IMR-90 (cell line): Measurements from ENCODE around the gene KCNAB1. TPM values are rescaled to one million over a fixed set of nuclear protein-coding genes. Genes with fewer than 3 reads are reported as not detected.

Experiments used
- ATAC-seq: fragments of 200-7000 bp; cut with Tn5 transposase; 2 replicates; pipeline ENCODE4 v1.9.1; 2020; ENCODE audit warnings: low read depth, mild to moderate bottlenecking, moderate library complexity
- BruUV-seq: library from RNA; stranded (reverse); fragments of 400-500 nt; replicated peaks from 2 replicates; lab custom pipeline; 2021; lab: Mats Ljungman, UMichigan
- CTCF ChIA-PET: fragments of 300-600 bp; formaldehyde crosslinking; extraction: SDS; loops from one replicate; lab custom pipeline; 2021; ENCODE audit warnings: antibody characterized with exemption; lab: Yijun Ruan, JAX
- POLR2A ChIA-PET: fragments of 300-600 bp; sonication (Branson Sonifier 250); formaldehyde crosslinking; loops from one replicate; lab custom pipeline; 2022; ENCODE audit warnings: antibody characterized with exemption; ENCODE audit not compliant: unreplicated experiment; lab: Charles Lee
- DNase-seq: peaks from one replicate; pipeline ENCODE4 v3.0.0; 2013
- H2AFZ ChIP-seq: replicated peaks from 2 replicates; pipeline ENCODE3; 2013; ENCODE audit warnings: low read length, mild to moderate bottlenecking; ENCODE audit not compliant: poor library complexity
- H2AK5ac ChIP-seq: 2 replicates; pipeline ENCODE4 v1.6.1; 2013; ENCODE audit warnings: low read depth, low read length, inconsistent platforms
- H2AK9ac ChIP-seq: replicated peaks from 2 replicates; pipeline ENCODE3; 2013; ENCODE audit warnings: mild to moderate bottlenecking, low read depth, low read length, moderate library complexity; ENCODE audit not compliant: poor library complexity
- H2BK120ac ChIP-seq: 2 replicates; pipeline ENCODE4 v1.6.1; 2013; ENCODE audit warnings: low read depth, low read length, inconsistent platforms
- H2BK15ac ChIP-seq: 3 replicates; pipeline ENCODE4 v1.6.1; 2013; ENCODE audit warnings: low read depth, low read length, inconsistent platforms
- H2BK20ac ChIP-seq: 2 replicates; pipeline ENCODE4 v1.6.1; 2013; ENCODE audit warnings: low read depth, mild to moderate bottlenecking, inconsistent platforms, low read length, moderate library complexity
- H2BK5ac ChIP-seq: 2 replicates; pipeline ENCODE4 v1.6.1; 2013; ENCODE audit warnings: mild to moderate bottlenecking, low read depth, low read length, inconsistent platforms; ENCODE audit not compliant: poor library complexity, severe bottlenecking
- H3K14ac ChIP-seq: replicated peaks from 2 replicates; pipeline ENCODE4 v1.6.1; 2013; ENCODE audit warnings: low read depth, low read length, inconsistent platforms
- H3K18ac ChIP-seq: 2 replicates; pipeline ENCODE4 v1.6.1; 2013; ENCODE audit warnings: low read depth, low read length, control low read depth
- H3K23ac ChIP-seq: 2 replicates; pipeline ENCODE4 v1.6.1; 2013; ENCODE audit warnings: low read depth, low read length, inconsistent platforms
- H3K27ac ChIP-seq: 2 replicates; pipeline ENCODE4 v1.5.1; 2013; ENCODE audit warnings: mild to moderate bottlenecking, control low read depth, low read length; ENCODE audit not compliant: insufficient read depth
- H3K27me3 ChIP-seq: 2 replicates; pipeline ENCODE4 v1.6.1; 2013; ENCODE audit warnings: low read length; ENCODE audit not compliant: control insufficient read depth, insufficient read depth
- H3K36me3 ChIP-seq: 2 replicates; pipeline ENCODE4 v1.6.1; 2013; ENCODE audit warnings: low read length, mixed read lengths; ENCODE audit not compliant: control insufficient read depth, insufficient read depth
- H3K4ac ChIP-seq: 2 replicates; pipeline ENCODE4 v1.6.1; 2013; ENCODE audit warnings: low read depth, low read length, inconsistent platforms
- H3K4me1 ChIP-seq: 2 replicates; pipeline ENCODE4 v1.6.1; 2013; ENCODE audit warnings: low read length, mixed read lengths; ENCODE audit not compliant: control insufficient read depth, insufficient read depth
- H3K4me2 ChIP-seq: 2 replicates; pipeline ENCODE4 v1.6.1; 2013; ENCODE audit warnings: low read depth, mild to moderate bottlenecking, control low read depth, low read length, moderate library complexity
- H3K4me3 ChIP-seq: 2 replicates; pipeline ENCODE4 v1.5.1; 2013; ENCODE audit warnings: low read depth, mild to moderate bottlenecking, control low read depth, low read length, moderate library complexity; ENCODE audit not compliant: insufficient read depth
- H3K56ac ChIP-seq: 2 replicates; pipeline ENCODE4 v1.6.1; 2013; ENCODE audit warnings: low read length, inconsistent platforms; ENCODE audit not compliant: insufficient read depth; ENCODE audit errors: extremely low read depth
- H3K79me1 ChIP-seq, 2 experiments: 2 replicates each; pipeline ENCODE4 v1.6.1; 2013; ENCODE audit warnings: low read length in 2 of 2, inconsistent platforms in 1 of 2, low read depth in 1 of 2
- H3K9ac ChIP-seq: 2 replicates; pipeline ENCODE4 v1.6.1; 2013; ENCODE audit warnings: low read depth, low read length, control low read depth
- H3K9me1 ChIP-seq: 2 replicates; pipeline ENCODE4 v1.6.1; 2013; ENCODE audit warnings: low read length, inconsistent platforms; ENCODE audit not compliant: insufficient read depth
- H3K9me3 ChIP-seq: 2 replicates; pipeline ENCODE4 v1.6.1; 2013; ENCODE audit warnings: low read length; ENCODE audit not compliant: control insufficient read depth, insufficient read depth
- H4K20me1 ChIP-seq: 2 replicates; pipeline ENCODE4 v1.6.1; 2013; ENCODE audit warnings: low read length, inconsistent platforms; ENCODE audit not compliant: insufficient read depth
- H4K5ac ChIP-seq: 2 replicates; pipeline ENCODE4 v1.6.1; 2013; ENCODE audit warnings: mild to moderate bottlenecking, low read depth, low read length, control low read depth
- H4K8ac ChIP-seq, 2 experiments: 2 replicates each; pipeline ENCODE4 v1.6.1; 2013; ENCODE audit warnings: low read depth in 2 of 2, low read length in 2 of 2, control low read depth in 1 of 2, inconsistent platforms in 1 of 2
- H4K91ac ChIP-seq: 2 replicates; pipeline ENCODE4 v1.6.1; 2013; ENCODE audit warnings: low read depth, low read length, inconsistent platforms; ENCODE audit not compliant: insufficient read depth
- CEBPB ChIP-seq: IDR thresholded peaks from 2 replicates; pipeline ENCODE4 v1.6.1; 2012; ENCODE audit warnings: low read depth, low read length, improper control_type of control experiment
- CHD1 ChIP-seq: IDR thresholded peaks from 2 replicates; pipeline ENCODE4 v1.6.1; 2012; ENCODE audit warnings: low read depth, low read length, improper control_type of control experiment
- FOS ChIP-seq: fragments of 150-350 bp; IDR thresholded peaks from 2 replicates; pipeline ENCODE4 v1.6.1; 2016; ENCODE audit warnings: low read depth, low read length
- MAFK ChIP-seq: IDR thresholded peaks from 2 replicates; pipeline ENCODE4 v1.6.1; 2012; ENCODE audit warnings: low read depth, low read length, improper control_type of control experiment
- MAZ ChIP-seq: IDR thresholded peaks from 2 replicates; pipeline ENCODE4 v1.6.1; 2012; ENCODE audit warnings: low read depth, mild to moderate bottlenecking, low read length, improper control_type of control experiment, moderate library complexity, borderline replicate concordance
- RAD21 ChIP-seq: IDR thresholded peaks from 2 replicates; pipeline ENCODE4 v1.6.1; 2012; ENCODE audit warnings: low read length, improper control_type of control experiment
- RFX5 ChIP-seq: IDR thresholded peaks from 2 replicates; pipeline ENCODE4 v1.8.0; 2012; ENCODE audit warnings: low read depth, mild to moderate bottlenecking, low read length, moderate library complexity
- WGBS, 2 experiments: methylation state at CpG; one replicate each; pipeline versions ENCODE4 v1.1.5 to v1.1.7; 2013; ENCODE audit warnings: missing lambda C conversion rate in 2 of 2; ENCODE audit not compliant: insufficient read length in 1 of 2; ENCODE audit errors: extremely low coverage in 2 of 2; 5-methylcytosine and 5-hydroxymethylcytosine counted together
- dilution Hi-C: fragments of 300-500 bp; cut with HindIII; formaldehyde crosslinking; loops from one replicate; pipeline ENCODE4 v1.14.3; 2018; ENCODE audit warnings: low sequenced_read_pairs; ENCODE audit not compliant: unreplicated experiment
- in situ Hi-C: fragments of 300-500 bp; cut with MboI; formaldehyde crosslinking; loops from 3 replicates; pipeline ENCODE4 v1.14.3; 2019; ENCODE audit warnings: low sequenced_read_pairs, inconsistent platforms, mixed read lengths
- intact Hi-C: fragments of 100-400 bp; cut with micrococcal nuclease; formaldehyde crosslinking; loops from 2 replicates; pipeline ENCODE4 v1.10.0; 2022
- polyA plus RNA-seq, 3 experiments: library from polyadenylated mRNA; depleted of rRNA; stranded (reverse); fragments of >200 nt; gene quantifications; 2 replicates each; pipeline ENCODE4 v1.2.3, GENCODE V29; 2012; ENCODE audit warnings: low replicate concordance in 1 of 3
- total RNA-seq: library from RNA; depleted of rRNA; stranded (reverse); fragments of >200 nt; gene quantifications from 2 replicates; pipeline ENCODE4 v1.2.3, GENCODE V29; 2012

Gene KCNAB1
- total and polyA plus RNA-seq, 2 of the 4 experiments (the other 2 are of a cell fraction): under 0.01 to 0.07 TPM

DNA sequence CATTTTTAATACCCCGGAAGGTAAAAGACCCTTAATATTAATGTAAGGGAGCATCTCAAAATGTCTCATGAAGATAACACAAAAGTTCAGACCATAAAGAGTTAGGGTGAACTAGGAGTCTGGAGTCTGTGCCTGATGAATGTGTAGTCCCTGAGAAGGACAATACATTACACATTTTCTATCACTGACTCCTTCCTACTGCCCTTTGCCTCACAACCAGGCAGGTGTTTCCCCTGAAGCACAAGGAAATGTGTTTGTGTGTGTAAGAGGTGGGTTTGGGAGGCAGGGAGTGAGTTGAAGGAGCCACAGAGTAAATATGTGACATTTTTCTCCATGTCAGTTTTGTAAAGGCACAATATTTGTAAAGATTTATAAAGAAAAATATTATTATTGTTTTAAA lies 375.4 kb downstream of the KCNAB1 start:
- no peaks in the 10 kb centered on the region for H4K20me1 ChIP-seq
- no peaks in the 10 kb centered on the region for H3K36me3 ChIP-seq
- no peak overlapping the region for H3K9ac ChIP-seq
- H3K9me1 ChIP-seq: no peaks in the 10 kb centered on the region
- no peak overlapping the region for H4K5ac ChIP-seq
- H3K4me1 ChIP-seq: no peaks in the 10 kb centered on the region
- no peak overlapping the region for H4K8ac ChIP-seq
- H3K4ac ChIP-seq: no peak overlapping the region
- H4K91ac ChIP-seq: no peak overlapping the region
- no peaks in the 10 kb centered on the region for H3K79me1 ChIP-seq
- no peak for DNase-seq
- TF ChIP-seq RAD21 (no peak), CEBPB (no peak), CHD1 (no peak), MAZ (no peak), MAFK (no peak), RFX5 (no peak), FOS (no peak)
- no peak overlapping the region for H2BK15ac ChIP-seq
- ChIA-PET CTCF (interaction anchor here (0.6 kb wide), 1 partner anchor 134 kb away, joined by 3 read pairs; no protein-coding TSS in a partner anchor), POLR2A (no interaction called here)
- no peak overlapping the region for H2BK120ac ChIP-seq
- BruUV-seq: no TSS peak
- no peak overlapping the region; the same call in 1 of the 2 replicates for H3K14ac ChIP-seq
- no CpG with 5 or more reads among the region's 1 CpG for WGBS, 2 experiments
- in situ Hi-C loops: no loop called here
- H3K4me2 ChIP-seq: no peak overlapping the region
- dilution Hi-C loops: no loop called here
- no peaks in the 10 kb centered on the region for H3K27me3 ChIP-seq
- H3K23ac ChIP-seq: no peak overlapping the region
- no peak overlapping the region for H3K4me3 ChIP-seq
- H3K9me3 ChIP-seq: no peaks in the 10 kb centered on the region
- no peak overlapping the region for H2AFZ ChIP-seq
- no peak overlapping the region for H3K18ac ChIP-seq
- intact Hi-C loops: no loop called here
- no peak overlapping the region for H2BK20ac ChIP-seq
- H2AK9ac ChIP-seq: no peak overlapping the region
- H2BK5ac ChIP-seq: no peak overlapping the region
- no peak for ATAC-seq
- no peak overlapping the region for H2AK5ac ChIP-seq
- H3K27ac ChIP-seq: no peak overlapping the region
- H3K56ac ChIP-seq: no peak overlapping the region
